CMK (cell line): Measurements from ENCODE around the gene ANKRD9.

Experiments used
- DNase-seq: peaks from one replicate; pipeline ENCODE4 v3.0.0-alpha.2; 2010; ENCODE audit warnings: low read depth

The ANKRD9 gene

GRCh38 chr14:102473559-102473958 lies 36.0 kb downstream of the ANKRD9 start:
- no peak for DNase-seq

- no peak for DNase-seq
These were observed 36.8 kb downstream of the ANKRD9 start for GRCh38 chr14:102472791-102473150.

GRCh38 chr14:102471921-102472790 lies 37.4 kb downstream of the ANKRD9 start:
- no peak for DNase-seq

GRCh38 chr14:102469261-102469660 lies 40.3 kb downstream of the ANKRD9 start:
- DNase-seq = no peak

GRCh38 chr14:102464846-102465341 lies 44.7 kb downstream of the ANKRD9 start:
- DNase-seq = no peak

GRCh38 chr14:102464006-102464405 lies 45.6 kb downstream of the ANKRD9 start:
- DNase-seq = no peak

GRCh38 chr14:102462391-102462790 lies 47.2 kb downstream of the ANKRD9 start:
- no peak for DNase-seq

GRCh38 chr14:102461490-102462338 lies 47.9 kb downstream of the ANKRD9 start:
- peak; percentile 78 for DNase-seq

- DNase-seq = no peak
These were observed 52.1 kb downstream of the ANKRD9 start for GRCh38 chr14:102457509-102457908.

- DNase-seq = no peak
These were observed 54.9 kb downstream of the ANKRD9 start for GRCh38 chr14:102454711-102455110.

- DNase-seq = no peak
These were observed 57.3 kb downstream of the ANKRD9 start for GRCh38 chr14:102452302-102452701.
